Tibial artery (tissue), 4 donors: ENCODE data around the gene JOSD1.

Experiments used
- DNase-seq, 2 donors: peaks; one replicate each; pipeline ENCODE4 v3.0.0-alpha.2; 2019
- H3K27ac ChIP-seq, 2 donors: fragments of 200-600 bp; sonication (generic) in 1 of 2; 1 replicate in 1 of 2; 2 replicates in 1 of 2; pipeline ENCODE4 v1.5.1; 2018 to 2019; ENCODE audit warnings: mild to moderate bottlenecking in 1 of 2
- H3K27me3 ChIP-seq, 2 donors: fragments of 200-600 bp; sonication (generic) in 1 of 2; one replicate each; pipeline versions ENCODE4 v1.5.1 to v1.6.0; 2016 to 2019
- H3K36me3 ChIP-seq, 3 donors: fragments of 200-600 bp; sonication (generic) in 2 of 3; one replicate each; pipeline ENCODE4 v1.5.1; 2016 to 2019; ENCODE audit warnings: mild to moderate bottlenecking in 2 of 3
- H3K4me1 ChIP-seq, 4 donors: fragments of 200-600 bp; sonication (generic) in 2 of 4; 1 replicate in 3 of 4; 2 replicates in 1 of 4; pipeline ENCODE4 v1.5.1; 2016 to 2019
- H3K4me3 ChIP-seq, 2 donors: fragments of 200-600 bp; sonication (generic) in 1 of 2; 1 replicate in 1 of 2; 2 replicates in 1 of 2; pipeline ENCODE4 v1.5.1; 2018 to 2019; ENCODE audit warnings: mild to moderate bottlenecking in 2 of 2
- H3K9me3 ChIP-seq, 3 donors: fragments of 200-600 bp; sonication (generic) in 1 of 3; one replicate each; pipeline ENCODE4 v1.5.1; 2016 to 2019
- intact Hi-C: fragments of 100-400 bp; cut with DNase I; formaldehyde crosslinking; loops from one replicate; pipeline ENCODE4 v1.15.0; 2023; ENCODE audit warnings: low total_unique reads
- TF ChIP-seq, protein P1 (sequence below), 2 experiments: fragments of 200-600 bp in 1 of 2; fragments of 450-650 bp in 1 of 2; IDR thresholded peaks; one replicate each; pipeline ENCODE4 v1.5.1; 2017 to 2019; ENCODE audit warnings: antibody characterized with exemption in 2 of 2, mild to moderate bottlenecking in 1 of 2, moderate library complexity in 1 of 2

The JOSD1 gene

DNA sequence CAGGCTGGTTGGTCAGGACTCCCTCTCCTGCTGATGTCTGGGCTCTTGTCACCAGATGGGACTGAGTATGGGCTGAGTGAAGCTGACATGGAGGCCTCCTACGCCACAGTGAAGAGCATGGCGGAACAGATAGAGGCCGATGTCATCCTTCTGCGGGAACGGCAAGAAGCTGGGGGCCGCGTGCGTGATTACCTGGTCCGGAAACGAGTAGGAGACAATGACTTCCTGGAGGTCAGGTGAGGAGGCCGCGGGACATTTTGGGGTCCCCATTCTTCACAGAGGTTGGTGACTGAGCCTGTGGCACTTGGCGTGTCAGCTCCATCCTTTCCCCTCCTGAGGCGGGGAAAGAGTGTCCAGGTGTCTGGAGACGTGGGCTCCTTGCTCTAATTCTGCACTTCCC lies 15.1 kb upstream of the JOSD1 start:
- peaks cover 19 to 47% (median 26%) of the 10 kb centered on the region in 3 donors for H3K36me3 ChIP-seq
- intact Hi-C loops, result no loop called here
- TF ChIP-seq, protein P1, sequence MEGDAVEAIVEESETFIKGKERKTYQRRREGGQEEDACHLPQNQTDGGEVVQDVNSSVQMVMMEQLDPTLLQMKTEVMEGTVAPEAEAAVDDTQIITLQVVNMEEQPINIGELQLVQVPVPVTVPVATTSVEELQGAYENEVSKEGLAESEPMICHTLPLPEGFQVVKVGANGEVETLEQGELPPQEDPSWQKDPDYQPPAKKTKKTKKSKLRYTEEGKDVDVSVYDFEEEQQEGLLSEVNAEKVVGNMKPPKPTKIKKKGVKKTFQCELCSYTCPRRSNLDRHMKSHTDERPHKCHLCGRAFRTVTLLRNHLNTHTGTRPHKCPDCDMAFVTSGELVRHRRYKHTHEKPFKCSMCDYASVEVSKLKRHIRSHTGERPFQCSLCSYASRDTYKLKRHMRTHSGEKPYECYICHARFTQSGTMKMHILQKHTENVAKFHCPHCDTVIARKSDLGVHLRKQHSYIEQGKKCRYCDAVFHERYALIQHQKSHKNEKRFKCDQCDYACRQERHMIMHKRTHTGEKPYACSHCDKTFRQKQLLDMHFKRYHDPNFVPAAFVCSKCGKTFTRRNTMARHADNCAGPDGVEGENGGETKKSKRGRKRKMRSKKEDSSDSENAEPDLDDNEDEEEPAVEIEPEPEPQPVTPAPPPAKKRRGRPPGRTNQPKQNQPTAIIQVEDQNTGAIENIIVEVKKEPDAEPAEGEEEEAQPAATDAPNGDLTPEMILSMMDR (IDR thresholded peaks at IDR 0.05), result no peak
- H3K27ac ChIP-seq, result no peak overlapping the region
- no peaks in the 10 kb centered on the region for H3K27me3 ChIP-seq
- H3K9me3 ChIP-seq, result no peaks in the 10 kb centered on the region
- no peak for DNase-seq
- H3K4me3 ChIP-seq, result no peak overlapping the region
- H3K4me1 ChIP-seq, result peaks cover 0 to 36% (median 16%) of the 10 kb centered on the region in 4 donors

DNA sequence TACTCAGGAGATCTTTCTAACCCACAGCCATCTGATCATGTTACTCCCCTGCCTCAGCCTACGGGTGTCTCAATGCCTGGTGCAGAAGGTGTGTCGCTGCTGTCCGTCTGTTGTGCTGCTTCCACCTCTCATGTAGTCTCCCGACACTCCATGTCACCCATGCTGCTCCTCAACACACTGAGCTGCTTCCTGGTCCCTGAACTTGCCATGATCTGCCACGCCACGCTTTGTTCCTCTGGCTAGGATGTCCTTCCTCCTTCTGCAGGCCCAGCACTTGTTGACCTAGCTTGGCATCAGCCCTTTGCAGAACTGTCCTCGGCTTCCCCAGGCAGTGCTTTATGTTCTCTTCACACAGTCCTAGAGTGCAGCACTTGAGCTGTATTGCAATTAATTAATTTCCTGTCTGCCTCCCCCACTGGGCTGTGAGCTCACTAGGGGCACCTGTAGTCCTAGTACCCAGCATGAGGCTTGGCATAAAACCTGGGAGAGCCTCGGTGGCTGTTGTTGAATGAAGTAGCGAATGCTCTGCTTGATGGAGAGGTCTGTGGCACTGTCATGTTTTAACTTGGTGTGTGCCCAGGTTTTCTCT lies 14.5 kb upstream of the JOSD1 start:
- intact Hi-C loops, result no loop called here
- TF ChIP-seq, protein P1 (IDR thresholded peaks at IDR 0.05), result no peak
- no peak for DNase-seq
- Histone ChIP-seq H3K9me3 (no peaks in the 10 kb centered on the region), H3K4me1 (peaks cover 0 to 36% (median 16%) of the 10 kb centered on the region in 4 donors), H3K4me3 (no peak overlapping the region), H3K27ac (no peak overlapping the region), H3K27me3 (no peaks in the 10 kb centered on the region), H3K36me3 (peaks cover 19 to 41% (median 30%) of the 10 kb centered on the region in 3 donors)

DNA sequence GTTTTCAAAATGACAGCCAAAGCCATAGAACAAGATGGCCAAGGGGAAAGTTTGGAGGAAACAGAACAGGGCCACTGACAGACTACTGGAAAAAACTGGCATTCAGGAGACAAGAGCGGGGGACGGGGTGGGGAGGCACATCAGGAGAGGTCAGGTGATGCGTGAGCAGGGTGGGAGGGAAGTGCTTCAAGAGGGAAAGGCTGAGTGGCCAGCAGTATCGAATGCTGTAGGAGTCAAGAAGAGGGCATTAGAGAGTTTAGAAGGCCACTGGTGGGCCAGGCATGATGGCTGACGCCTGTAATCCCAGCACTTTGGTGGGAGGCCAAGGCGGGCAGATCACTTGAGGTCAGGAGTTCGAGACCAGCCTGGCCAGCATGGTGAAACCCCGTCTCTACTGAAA lies 13.2 kb upstream of the JOSD1 start:
- no peaks in the 10 kb centered on the region for H3K9me3 ChIP-seq
- intact Hi-C loops, result no loop called here
- no peak overlapping the region for H3K4me3 ChIP-seq
- DNase-seq, result no peak
- H3K4me1 ChIP-seq, result peaks cover 0 to 38% (median 12%) of the 10 kb centered on the region in 4 donors
- no peaks in the 10 kb centered on the region for H3K27me3 ChIP-seq
- TF ChIP-seq, protein P1 (IDR thresholded peaks at IDR 0.05), result no peak
- H3K36me3 ChIP-seq, result peaks cover 19 to 43% (median 31%) of the 10 kb centered on the region in 3 donors
- no peak overlapping the region for H3K27ac ChIP-seq

DNA sequence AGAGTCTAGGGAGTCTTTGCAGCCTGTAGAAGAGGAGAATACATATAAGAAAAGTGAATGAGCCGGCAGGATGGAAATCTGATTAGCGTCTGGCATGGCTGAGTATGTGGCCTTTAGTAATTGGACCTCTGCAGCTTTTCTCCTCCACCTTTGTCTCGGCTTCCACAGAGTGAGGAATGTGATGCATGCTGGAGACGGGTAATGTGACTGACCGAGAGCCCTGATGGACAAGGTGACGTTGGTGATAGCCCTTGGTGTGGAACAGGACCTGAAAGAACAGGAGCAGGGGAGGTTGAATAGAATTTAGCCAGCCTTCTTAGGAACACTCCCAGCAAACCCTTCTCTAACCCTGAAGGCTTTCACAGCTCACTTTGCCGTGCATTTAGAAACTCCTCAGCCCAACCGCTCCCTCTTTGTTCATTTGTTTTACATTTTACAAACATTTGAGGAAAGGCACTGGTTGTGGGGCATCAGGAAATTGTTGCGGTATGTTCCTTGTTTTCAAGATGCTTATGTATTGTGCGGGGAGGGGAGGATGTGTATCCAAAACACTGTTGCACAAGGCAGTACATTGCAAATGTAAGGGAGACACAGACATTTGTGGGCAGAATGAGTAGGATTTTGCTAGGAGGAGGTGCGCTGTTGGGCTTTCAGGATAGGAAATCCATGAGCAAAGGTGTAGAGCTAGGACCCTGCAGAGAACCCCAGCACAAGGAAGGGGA lies 11.9 kb upstream of the JOSD1 start:
- peaks cover 0 to 39% (median 11%) of the 10 kb centered on the region in 4 donors for H3K4me1 ChIP-seq
- H3K4me3 ChIP-seq, result no peak overlapping the region
- H3K36me3 ChIP-seq, result peaks cover 14 to 38% (median 31%) of the 10 kb centered on the region in 3 donors
- intact Hi-C loops, result no loop called here
- no peaks in the 10 kb centered on the region for H3K27me3 ChIP-seq
- DNase-seq, result no peak
- no peaks in the 10 kb centered on the region for H3K9me3 ChIP-seq
- TF ChIP-seq, protein P1 (IDR thresholded peaks at IDR 0.05), result no peak
- H3K27ac ChIP-seq, result no peak overlapping the region

DNA sequence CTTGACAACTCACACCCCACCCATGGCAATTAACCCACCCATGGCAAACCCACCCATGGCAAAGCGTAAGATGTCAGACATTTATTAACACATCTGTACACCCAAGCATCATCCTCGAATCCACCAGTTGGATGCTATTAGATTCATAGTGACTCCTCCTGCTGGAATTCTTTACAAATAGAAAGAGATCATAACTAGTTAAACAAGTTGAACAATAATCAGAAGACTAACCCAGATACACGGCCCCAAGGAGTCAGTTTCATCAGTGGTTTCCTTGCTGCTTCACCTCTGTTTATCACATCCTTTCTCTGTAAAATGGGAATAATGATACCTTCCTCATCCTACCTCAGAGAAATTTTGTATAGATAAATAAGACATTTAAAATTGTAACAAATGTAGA lies 10.1 kb upstream of the JOSD1 start:
- Histone ChIP-seq H3K4me3 (no peak overlapping the region), H3K9me3 (no peaks in the 10 kb centered on the region), H3K27me3 (no peaks in the 10 kb centered on the region), H3K36me3 (peaks cover 0 to 20% (median 14%) of the 10 kb centered on the region in 3 donors), H3K27ac (no peak overlapping the region), H3K4me1 (peaks cover 0 to 48% (median 18%) of the 10 kb centered on the region in 4 donors)
- TF ChIP-seq, protein P1 (IDR thresholded peaks at IDR 0.05), result no peak
- intact Hi-C loops, result no loop called here
- DNase-seq, result no peak
